CD14-positive monocyte (primary cell): ENCODE results near the gene AAGAB. TPM values are rescaled to one million over a fixed set of nuclear protein-coding genes. Genes with fewer than 3 reads are reported as not detected.

Source experiments
- DNase-seq, 3 donors: peaks; one replicate each; pipeline ENCODE4 v3.0.0-alpha.2; 2011 to 2022
- H2AFZ ChIP-seq: 2 replicates; pipeline ENCODE4 v1.6.0; 2012; ENCODE audit warnings: mild to moderate bottlenecking, low read depth, low read length, inconsistent platforms; ENCODE audit not compliant: insufficient read depth, poor library complexity, severe bottlenecking
- H3K27ac ChIP-seq, 2 donors: 1 replicate in 1 of 2; 2 replicates in 1 of 2; pipeline ENCODE4 v1.5.1; 2012 to 2013; ENCODE audit warnings: low read length in 2 of 2, control low read depth in 1 of 2, inconsistent platforms in 1 of 2, low read depth in 1 of 2, mild to moderate bottlenecking in 1 of 2
- H3K27me3 ChIP-seq, 2 donors: one replicate each; pipeline versions ENCODE4 v1.6.0 to v1.6.1; 2011 to 2013; ENCODE audit warnings: low read length in 2 of 2; ENCODE audit not compliant: control insufficient read depth in 2 of 2, insufficient read depth in 2 of 2
- H3K36me3 ChIP-seq, 2 donors: replicated peaks in 1 of 2; 1 replicate in 1 of 2; 2 replicates in 1 of 2; pipeline versions ENCODE4 v1.5.1 to v1.6.1; 2012 to 2013; ENCODE audit warnings: low read length in 2 of 2, control low read depth in 1 of 2, inconsistent platforms in 1 of 2, mild to moderate bottlenecking in 1 of 2; ENCODE audit not compliant: insufficient read depth in 2 of 2, control insufficient read depth in 1 of 2
- H3K4me1 ChIP-seq, 2 donors: 1 replicate in 1 of 2; 2 replicates in 1 of 2; pipeline versions ENCODE4 v1.5.1 to v1.6.1; 2012 to 2013; ENCODE audit warnings: low read length in 2 of 2, control low read depth in 1 of 2, inconsistent platforms in 1 of 2, mild to moderate bottlenecking in 1 of 2, moderate library complexity in 1 of 2; ENCODE audit not compliant: insufficient read depth in 2 of 2, control insufficient read depth in 1 of 2
- H3K4me2 ChIP-seq: replicated peaks from 2 replicates; pipeline ENCODE3; 2012; ENCODE audit warnings: low read length, moderate library complexity, mild to moderate bottlenecking; ENCODE audit not compliant: poor library complexity, severe bottlenecking; ENCODE audit errors: extremely low read depth
- H3K4me3 ChIP-seq, 3 experiments: fragments of 200-600 bp in 1 of 3; sonication (generic) in 1 of 3; replicated peaks in 1 of 3; 1 replicate in 2 of 3; 2 replicates in 1 of 3; pipeline ENCODE4 v1.5.1; 2011 to 2013; ENCODE audit warnings: low read length in 3 of 3, mild to moderate bottlenecking in 3 of 3, control low read depth in 2 of 3, low read depth in 2 of 3, inconsistent platforms in 1 of 3, moderate library complexity in 1 of 3
- H3K79me2 ChIP-seq: 2 replicates; pipeline ENCODE4 v1.6.0; 2012; ENCODE audit warnings: mild to moderate bottlenecking, control low read depth, inconsistent platforms, low read length, moderate library complexity; ENCODE audit not compliant: insufficient read depth
- H3K9ac ChIP-seq: 2 replicates; pipeline ENCODE4 v1.6.0; 2017; ENCODE audit warnings: low read length, mild to moderate bottlenecking; ENCODE audit not compliant: insufficient read depth, poor library complexity, severe bottlenecking
- H3K9me3 ChIP-seq, 2 donors: replicated peaks in 1 of 2; 1 replicate in 1 of 2; 2 replicates in 1 of 2; pipeline versions ENCODE4 v1.5.1 to v1.6.1; 2012 to 2013; ENCODE audit warnings: low read length in 2 of 2, control low read depth in 1 of 2; ENCODE audit not compliant: control insufficient read depth in 1 of 2, insufficient read depth in 1 of 2
- H4K20me1 ChIP-seq: 2 replicates; pipeline ENCODE4 v1.6.0; 2012; ENCODE audit warnings: mild to moderate bottlenecking, low read length, control low read depth, moderate library complexity; ENCODE audit not compliant: insufficient read depth
- H3K27ac Mint-ChIP-seq, 7 donors: one replicate each; pipeline ENCODE4 v1.8.0; 2020; ENCODE audit warnings: mild to moderate bottlenecking in 7 of 7, mixed read lengths in 7 of 7, moderate library complexity in 6 of 7, inconsistent platforms in 2 of 7
- H3K27me3 Mint-ChIP-seq, 3 donors: one replicate each; pipeline ENCODE4 v1.8.0; 2021 to 2022; ENCODE audit warnings: low read depth in 3 of 3, mild to moderate bottlenecking in 3 of 3, mixed read lengths in 3 of 3, moderate library complexity in 3 of 3, inconsistent platforms in 1 of 3
- H3K36me3 Mint-ChIP-seq, 2 donors: one replicate each; pipeline ENCODE4 v1.8.0; 2020; ENCODE audit warnings: mixed read lengths in 2 of 2, inconsistent platforms in 1 of 2, mild to moderate bottlenecking in 1 of 2
- H3K4me1 Mint-ChIP-seq: one replicate; pipeline ENCODE4 v1.8.0; 2020; ENCODE audit warnings: mild to moderate bottlenecking, mixed read lengths
- H3K4me3 Mint-ChIP-seq, 2 donors: one replicate each; pipeline ENCODE4 v1.8.0; 2020; ENCODE audit warnings: mild to moderate bottlenecking in 2 of 2, mixed read lengths in 2 of 2, moderate library complexity in 1 of 2
- H3K9me3 Mint-ChIP-seq, 7 donors: one replicate each; pipeline ENCODE4 v1.8.0; 2020 to 2022; ENCODE audit warnings: mixed read lengths in 7 of 7, mild to moderate bottlenecking in 6 of 7, moderate library complexity in 6 of 7, inconsistent platforms in 2 of 7
- CTCF ChIP-seq: fragments of 200-600 bp; IDR thresholded peaks from one replicate; pipeline ENCODE4 v1.8.0; 2022; ENCODE audit warnings: antibody characterized with exemption, mild to moderate bottlenecking
- WGBS: methylation state at CpG from one replicate; pipeline ENCODE4 v1.1.5; 2013; ENCODE audit warnings: missing lambda C conversion rate; ENCODE audit not compliant: insufficient coverage; 5-methylcytosine and 5-hydroxymethylcytosine counted together
- intact Hi-C, 2 donors: fragments of 100-400 bp; cut with micrococcal nuclease; formaldehyde crosslinking; loops; one replicate each; pipeline versions ENCODE4 v1.15.0 to v1.15.1; 2023
- polyA plus RNA-seq, 3 donors: library from polyadenylated mRNA; depleted of rRNA in 1 of 3; unstranded in 2 of 3; stranded (reverse) in 1 of 3; fragments of 300-500 nt in 2 of 3; fragments of >200 nt in 1 of 3; fragmentation: Illumina TruSeq in 2 of 3; gene quantifications; 1 replicate in 2 of 3; 2 replicates in 1 of 3; pipeline ENCODE4 v1.2.3, GENCODE V29; 2012 to 2021

Gene AAGAB
- polyA plus RNA-seq, 3 donors = 11.2 to 40.4 (median 30.1) TPM

- Mint-ChIP-seq H3K9me3 (no peaks in the 10 kb centered on the region), H3K4me3 (no peak overlapping the region), H3K36me3 (peaks cover 54 to 61% of the 10 kb centered on the region in 2 donors), H3K27ac (no peak overlapping the region), H3K27me3 (no peaks in the 10 kb centered on the region), H3K4me1 (peaks cover 8% of the 10 kb centered on the region)
- H4K20me1 ChIP-seq = no peaks in the 10 kb centered on the region
- no peak overlapping the region for H3K4me2 ChIP-seq
- no peak for DNase-seq
- H3K9me3 ChIP-seq = no peaks in the 10 kb centered on the region
- H3K27me3 ChIP-seq = no peaks in the 10 kb centered on the region
- TF ChIP-seq CTCF = no peak
- peaks cover 0 to 6% of the 10 kb centered on the region in 2 donors for H3K4me1 ChIP-seq
- WGBS = no CpG with 5 or more reads among the region's 1 CpG
- no peak overlapping the region for H3K4me3 ChIP-seq
- H3K36me3 ChIP-seq = peaks cover 18 to 74% of the 10 kb centered on the region in 2 donors
- no peak overlapping the region for H3K9ac ChIP-seq
- H3K27ac ChIP-seq = no peak overlapping the region
- H2AFZ ChIP-seq = no peak overlapping the region
- H3K79me2 ChIP-seq = no peaks in the 10 kb centered on the region
- intact Hi-C loops = no loop called here
Measured at GRCh38 chr15:67227431-67227830, 27.0 kb downstream of the AAGAB start.

DNA sequence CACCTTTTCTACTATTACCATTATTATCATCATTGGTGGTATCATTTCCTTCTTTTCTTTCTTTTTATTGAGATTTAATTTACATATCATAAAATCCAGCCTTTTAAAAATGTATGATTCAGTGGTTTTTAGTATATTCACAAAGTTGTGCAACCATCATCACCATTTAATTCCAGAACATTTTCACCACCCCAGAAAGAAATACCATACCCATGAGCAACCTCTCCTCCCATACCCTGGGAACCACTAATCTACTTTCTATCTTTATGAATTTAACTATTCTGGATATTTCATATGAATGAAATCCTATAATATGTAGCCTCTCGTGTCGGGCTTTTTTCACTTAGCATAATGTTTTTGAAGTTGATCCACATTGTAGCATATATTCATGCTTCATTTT, 29.1 kb downstream of the AAGAB start:
- no peak overlapping the region for H3K4me2 ChIP-seq
- H3K27ac Mint-ChIP-seq = no peak overlapping the region

More for the DNA sequence above, 29.1 kb downstream of the AAGAB start:
- Mint-ChIP-seq H3K4me3 (no peak overlapping the region), H3K4me1 (peaks cover 8% of the 10 kb centered on the region), H3K9me3 (no peaks in the 10 kb centered on the region), H3K27me3 (no peaks in the 10 kb centered on the region), H3K36me3 (peaks cover 39 to 44% of the 10 kb centered on the region in 2 donors)
- intact Hi-C loops = no loop called here
- no peak overlapping the region for H3K27ac ChIP-seq
- DNase-seq = no peak
- H3K79me2 ChIP-seq = no peaks in the 10 kb centered on the region
- H3K4me3 ChIP-seq = no peak overlapping the region
- H3K27me3 ChIP-seq = no peaks in the 10 kb centered on the region
- H3K4me1 ChIP-seq = peaks cover 0 to 6% of the 10 kb centered on the region in 2 donors
- no peak overlapping the region for H3K9ac ChIP-seq
- H3K36me3 ChIP-seq = peaks cover 3 to 67% of the 10 kb centered on the region in 2 donors
- TF ChIP-seq CTCF = no peak
- no peaks in the 10 kb centered on the region for H4K20me1 ChIP-seq
- no peak overlapping the region for H2AFZ ChIP-seq
- H3K9me3 ChIP-seq = no peaks in the 10 kb centered on the region
- WGBS = no CpG with 5 or more reads among the region's 2 CpGs
